OCI-LY1 (cell line): Measurements from ENCODE around the gene PNPLA7.
"Not testable (repeated sequence)": the region's sequence is repeated elsewhere in the genome, so short reads cannot be mapped to it uniquely, and the experiment has no call there.

Experiments used
- H2AFZ ChIP-seq: fragments of 200-600 bp; sonication (generic), shearing (Covaris generic); 2 replicates; pipeline ENCODE4 v1.6.0; 2014; ENCODE audit warnings: antibody characterized with exemption, mild to moderate bottlenecking, low read length
- H3F3A ChIP-seq: fragments of 200-600 bp; sonication (generic), shearing (Covaris generic); 2 replicates; pipeline ENCODE4 v1.6.0; 2014; ENCODE audit warnings: mild to moderate bottlenecking, antibody characterized with exemption, low read length, moderate library complexity; ENCODE audit not compliant: insufficient read depth
- H3K27ac ChIP-seq: fragments of 200-600 bp; sonication (generic); 2 replicates; pipeline ENCODE4 v1.5.1; 2014; ENCODE audit warnings: low read length, mixed run types, mild to moderate bottlenecking, low read depth; ENCODE audit not compliant: poor library complexity, severe bottlenecking
- H3K27me3 ChIP-seq: fragments of 200-600 bp; sonication (generic); 2 replicates; pipeline ENCODE4 v1.6.0; 2014; ENCODE audit warnings: antibody characterized with exemption, mild to moderate bottlenecking, low read length, moderate library complexity; ENCODE audit not compliant: insufficient read depth
- H3K36me3 ChIP-seq: fragments of 200-600 bp; sonication (generic); 2 replicates; pipeline ENCODE4 v1.6.1; 2014; ENCODE audit warnings: mild to moderate bottlenecking, antibody characterized with exemption, low read length, moderate library complexity, mixed read lengths; ENCODE audit not compliant: insufficient read depth
- H3K4me1 ChIP-seq: fragments of 200-600 bp; sonication (generic); 2 replicates; pipeline ENCODE4 v1.5.1; 2014; ENCODE audit warnings: mild to moderate bottlenecking, low read length, moderate library complexity; ENCODE audit not compliant: insufficient read depth, severe bottlenecking
- H3K4me2 ChIP-seq: fragments of 200-600 bp; sonication (generic), shearing (Covaris generic); 2 replicates; pipeline ENCODE4 v1.6.1; 2014; ENCODE audit warnings: low read length
- H3K4me3 ChIP-seq: fragments of 200-600 bp; sonication (generic); 2 replicates; pipeline ENCODE4 v1.5.1; 2014; ENCODE audit warnings: low read length, low read depth, mild to moderate bottlenecking, mixed read lengths; ENCODE audit not compliant: poor library complexity, severe bottlenecking
- H3K79me2 ChIP-seq: fragments of 200-600 bp; shearing (Covaris generic); 2 replicates; pipeline ENCODE4 v1.6.1; 2016; ENCODE audit warnings: mixed run types, low read length, mixed read lengths; ENCODE audit not compliant: insufficient read depth
- H3K9ac ChIP-seq: fragments of 200-600 bp; sonication (generic), shearing (Covaris generic); 2 replicates; pipeline ENCODE4 v1.6.1; 2014; ENCODE audit warnings: mild to moderate bottlenecking, low read length, mixed read lengths
- H3K9me2 ChIP-seq: fragments of 200-600 bp; sonication (generic), shearing (Covaris generic); 2 replicates; pipeline ENCODE4 v1.6.1; 2014; ENCODE audit warnings: low read depth, mild to moderate bottlenecking, low read length, mixed read lengths
- H3K9me3 ChIP-seq: fragments of 200-600 bp; shearing (Covaris generic); 2 replicates; pipeline ENCODE4 v1.6.1; 2014; ENCODE audit warnings: low read length, mixed read lengths
- H4K20me1 ChIP-seq: fragments of 200-600 bp; sonication (generic), shearing (Covaris generic); 2 replicates; pipeline ENCODE4 v1.6.0; 2016; ENCODE audit warnings: mild to moderate bottlenecking, low read length; ENCODE audit not compliant: insufficient read depth
- EZH2 ChIP-seq: fragments of 200-600 bp; sonication (generic), shearing (Covaris generic); IDR thresholded peaks from 2 replicates; pipeline ENCODE4 v1.8.0; 2017; ENCODE audit warnings: borderline replicate concordance, mixed run types, mild to moderate bottlenecking, antibody characterized with exemption, low read length, moderate library complexity, mixed read lengths
- TF ChIP-seq, protein P1 (sequence below): fragments of 200-600 bp; sonication (generic), shearing (Covaris generic); IDR thresholded peaks from 2 replicates; pipeline ENCODE4 v1.5.1; 2017; ENCODE audit warnings: mild to moderate bottlenecking, antibody characterized with exemption, low read length, moderate library complexity, mixed read lengths

Gene PNPLA7

DNA sequence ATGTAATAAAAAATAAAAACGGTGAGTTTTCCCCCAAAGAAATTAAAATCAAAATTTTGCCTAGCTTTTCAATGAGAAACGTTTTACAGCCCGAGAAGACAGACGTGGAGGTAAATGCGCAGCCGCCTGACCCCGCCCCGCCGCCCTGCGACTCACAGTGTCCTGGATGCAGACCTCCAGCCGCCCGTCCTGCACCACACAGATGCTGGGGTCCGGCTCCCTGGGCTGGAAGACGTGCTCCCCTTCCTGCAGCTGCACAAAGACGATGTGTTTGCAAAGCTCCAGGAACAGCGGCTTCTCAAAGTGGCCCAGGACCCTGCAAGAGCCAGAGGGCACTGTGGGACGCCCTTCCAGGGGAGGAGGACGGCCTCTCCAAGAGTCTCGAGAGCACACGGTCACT is 7.7 kb downstream of the PNPLA7 start:
- Histone ChIP-seq H3F3A (no peaks in the 10 kb centered on the region), H3K4me3 (no peak overlapping the region), H2AFZ (no peak overlapping the region), H3K27me3 (no peaks in the 10 kb centered on the region), H3K9me2 (no peaks in the 10 kb centered on the region), H3K36me3 (peaks cover 7% of the 10 kb centered on the region), H3K9me3 (no peaks in the 10 kb centered on the region), H3K79me2 (no peaks in the 10 kb centered on the region), H4K20me1 (no peaks in the 10 kb centered on the region), H3K4me2 (no peak overlapping the region), H3K9ac (no peak overlapping the region), H3K27ac (no peak overlapping the region), H3K4me1 (no peaks in the 10 kb centered on the region)
- TF ChIP-seq, protein P1, sequence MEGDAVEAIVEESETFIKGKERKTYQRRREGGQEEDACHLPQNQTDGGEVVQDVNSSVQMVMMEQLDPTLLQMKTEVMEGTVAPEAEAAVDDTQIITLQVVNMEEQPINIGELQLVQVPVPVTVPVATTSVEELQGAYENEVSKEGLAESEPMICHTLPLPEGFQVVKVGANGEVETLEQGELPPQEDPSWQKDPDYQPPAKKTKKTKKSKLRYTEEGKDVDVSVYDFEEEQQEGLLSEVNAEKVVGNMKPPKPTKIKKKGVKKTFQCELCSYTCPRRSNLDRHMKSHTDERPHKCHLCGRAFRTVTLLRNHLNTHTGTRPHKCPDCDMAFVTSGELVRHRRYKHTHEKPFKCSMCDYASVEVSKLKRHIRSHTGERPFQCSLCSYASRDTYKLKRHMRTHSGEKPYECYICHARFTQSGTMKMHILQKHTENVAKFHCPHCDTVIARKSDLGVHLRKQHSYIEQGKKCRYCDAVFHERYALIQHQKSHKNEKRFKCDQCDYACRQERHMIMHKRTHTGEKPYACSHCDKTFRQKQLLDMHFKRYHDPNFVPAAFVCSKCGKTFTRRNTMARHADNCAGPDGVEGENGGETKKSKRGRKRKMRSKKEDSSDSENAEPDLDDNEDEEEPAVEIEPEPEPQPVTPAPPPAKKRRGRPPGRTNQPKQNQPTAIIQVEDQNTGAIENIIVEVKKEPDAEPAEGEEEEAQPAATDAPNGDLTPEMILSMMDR: no peak
- TF ChIP-seq EZH2: no peak

- Histone ChIP-seq H3K79me2 (no peaks in the 10 kb centered on the region), H3K9ac (no peak overlapping the region), H3K4me1 (peaks cover 14% of the 10 kb centered on the region), H3K4me2 (no peak overlapping the region), H3K4me3 (no peak overlapping the region), H4K20me1 (no peaks in the 10 kb centered on the region), H3K36me3 (no peaks in the 10 kb centered on the region), H2AFZ (no peak overlapping the region), H3K9me2 (no peaks in the 10 kb centered on the region), H3F3A (no peaks in the 10 kb centered on the region), H3K27ac (no peak overlapping the region), H3K27me3 (no peaks in the 10 kb centered on the region), H3K9me3 (no peaks in the 10 kb centered on the region)
- TF ChIP-seq EZH2: no peak
- TF ChIP-seq, protein P1: no peak
Measured at GRCh38 chr9:137540536-137540935, 9.7 kb downstream of the PNPLA7 start.

GRCh38 chr9:137538058-137538457 is 12.1 kb downstream of the PNPLA7 start:
- Histone ChIP-seq H3K9me3 (no peaks in the 10 kb centered on the region), H3K4me3 (no peak overlapping the region)

DNA sequence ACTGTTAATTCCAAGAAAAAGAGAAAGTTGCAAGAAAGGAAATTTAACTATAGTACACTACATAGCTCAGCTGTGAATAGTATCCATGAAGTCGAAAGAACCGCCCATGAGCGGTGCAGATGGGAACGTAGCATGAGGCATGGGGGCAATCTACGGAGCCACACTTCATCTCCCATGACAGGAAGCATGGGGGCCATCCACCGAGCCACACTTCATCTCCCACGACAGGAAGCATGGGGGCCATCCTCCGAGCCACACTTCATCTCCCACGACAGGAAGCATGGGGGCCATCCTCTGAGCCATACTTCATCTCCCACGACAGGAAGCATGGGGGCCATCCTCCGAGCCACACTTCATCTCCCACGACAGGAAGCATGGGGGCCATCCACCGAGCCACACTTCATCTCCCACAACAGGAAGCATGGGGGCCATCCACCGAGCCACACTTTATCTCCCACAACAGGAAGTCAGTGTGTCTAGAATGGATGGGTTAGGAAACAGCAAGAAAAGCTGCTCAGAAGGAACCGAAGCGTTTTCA is 13.5 kb downstream of the PNPLA7 start:
- H3K4me3 ChIP-seq, H3F3A ChIP-seq, H3K9me3 ChIP-seq, H4K20me1 ChIP-seq, H3K36me3 ChIP-seq, H3K27me3 ChIP-seq, H3K9ac ChIP-seq, H3K79me2 ChIP-seq, H3K9me2 ChIP-seq: not testable (repeated sequence)
- peak overlapping the region; percentile 53 for H3K27ac ChIP-seq
- peak overlapping the region; percentile 91; the same call in 1 of the 2 replicates for H2AFZ ChIP-seq
- H3K4me1 ChIP-seq: peaks cover 28% of the 10 kb centered on the region
- peak overlapping the region; percentile 10; the same call in 1 of the 2 replicates for H3K4me2 ChIP-seq

More at GRCh38 chr9:137538058-137538457, 12.1 kb downstream of the PNPLA7 start:
- Histone ChIP-seq H3K9me2 (no peaks in the 10 kb centered on the region), H2AFZ (no peak overlapping the region), H3K9ac (no peak overlapping the region), H4K20me1 (no peaks in the 10 kb centered on the region), H3K27ac (no peak overlapping the region), H3K4me2 (no peak overlapping the region), H3K27me3 (no peaks in the 10 kb centered on the region), H3K79me2 (no peaks in the 10 kb centered on the region), H3K4me1 (peaks cover 28% of the 10 kb centered on the region), H3F3A (no peaks in the 10 kb centered on the region), H3K36me3 (no peaks in the 10 kb centered on the region)
- TF ChIP-seq, protein P1: no peak
- no peak for TF ChIP-seq EZH2
